ENCODE data around the gene FXR1.

The FXR1 gene

GRCh38 chr3:180888992-180889560, 23.4 kb upstream of the FXR1 start:
- DNase-seq (ENCODE audit: low read depth, low spot score), result no peak
- no peak for TF ChIP-seq POLR2AphosphoS5 (IDR thresholded peaks at IDR 0.05; ENCODE audit: borderline replicate concordance, low read depth, low read length)
- TF ChIP-seq EZH2 (IDR thresholded peaks at IDR 0.05), result no peak
- TF ChIP-seq FOXP2 (optimal IDR thresholded peaks at IDR 0.05; ENCODE audit: control extremely low read depth, extremely low read length, insufficient read depth), result no peak
- peaks cover 4% of the 10 kb centered on the region; the same call in 1 of the 2 replicates for H3K9me3 ChIP-seq (ENCODE audit: low read depth, low read length)
- H3K9ac ChIP-seq (ENCODE audit: insufficient read length), result no peak overlapping the region
- no peak overlapping the region for H3K27ac ChIP-seq
- no peak overlapping the region for H3K4me3 ChIP-seq
- no peaks in the 10 kb centered on the region for H3K36me3 ChIP-seq (ENCODE audit: insufficient read depth, low read length)

GRCh38 chr3:180898572-180898971, 13.9 kb upstream of the FXR1 start:
- no peaks in the 10 kb centered on the region for H3K36me3 ChIP-seq (ENCODE audit: insufficient read depth, low read length)
- H3K9ac ChIP-seq (ENCODE audit: insufficient read length), result no peak overlapping the region
- H3K27ac ChIP-seq, result no peak overlapping the region
- TF ChIP-seq POLR2AphosphoS5 (IDR thresholded peaks at IDR 0.05; ENCODE audit: borderline replicate concordance, low read depth, low read length) (no peak), FOXP2 (optimal IDR thresholded peaks at IDR 0.05; ENCODE audit: control extremely low read depth, extremely low read length, insufficient read depth) (no peak), EZH2 (IDR thresholded peaks at IDR 0.05) (no peak)
- DNase-seq (ENCODE audit: low read depth, low spot score), result no peak
- no peaks in the 10 kb centered on the region for H3K9me3 ChIP-seq (ENCODE audit: low read depth, low read length)
- no peak overlapping the region for H3K4me3 ChIP-seq

GRCh38 chr3:180909369-180910127, 2.9 kb upstream of the FXR1 start:
- H3K9me3 ChIP-seq (ENCODE audit: low read depth, low read length), result peaks cover 5% of the 10 kb centered on the region; the same call in 1 of the 2 replicates
- peaks cover 9% of the 10 kb centered on the region for H3K36me3 ChIP-seq (ENCODE audit: insufficient read depth, low read length)
- peak overlapping the region; percentile 21 for H3K9ac ChIP-seq (ENCODE audit: insufficient read length)
- H3K4me3 ChIP-seq, result peak overlapping the region; percentile 29
- TF ChIP-seq EZH2 (IDR thresholded peaks at IDR 0.05) (no peak), POLR2AphosphoS5 (IDR thresholded peaks at IDR 0.05; ENCODE audit: borderline replicate concordance, low read depth, low read length) (no peak), FOXP2 (optimal IDR thresholded peaks at IDR 0.05; ENCODE audit: control extremely low read depth, extremely low read length, insufficient read depth) (no peak)
- H3K27ac ChIP-seq, result peak overlapping the region; percentile 33; the same call in 1 of the 2 replicates
- DNase-seq (ENCODE audit: low read depth, low spot score), result no peak

GRCh38 chr3:180910823-180911222, 1.6 kb upstream of the FXR1 start:
- no peak for DNase-seq (ENCODE audit: low read depth, low spot score)
- Histone ChIP-seq H3K4me3 (no peak overlapping the region), H3K9me3 (ENCODE audit: low read depth, low read length) (peaks cover 5% of the 10 kb centered on the region; the same call in 1 of the 2 replicates), H3K27ac (no peak overlapping the region), H3K36me3 (ENCODE audit: insufficient read depth, low read length) (peaks cover 22% of the 10 kb centered on the region), H3K9ac (ENCODE audit: insufficient read length) (no peak overlapping the region)
- TF ChIP-seq FOXP2 (optimal IDR thresholded peaks at IDR 0.05; ENCODE audit: control extremely low read depth, extremely low read length, insufficient read depth) (no peak), POLR2AphosphoS5 (IDR thresholded peaks at IDR 0.05; ENCODE audit: borderline replicate concordance, low read depth, low read length) (no peak), EZH2 (IDR thresholded peaks at IDR 0.05) (no peak)

GRCh38 chr3:180911876-180912303, 580 bp upstream of the FXR1 start:
- DNase-seq (ENCODE audit: low read depth, low spot score), result no peak
- TF ChIP-seq POLR2AphosphoS5 (IDR thresholded peaks at IDR 0.05; ENCODE audit: borderline replicate concordance, low read depth, low read length) (no peak), EZH2 (IDR thresholded peaks at IDR 0.05) (no peak), FOXP2 (optimal IDR thresholded peaks at IDR 0.05; ENCODE audit: control extremely low read depth, extremely low read length, insufficient read depth) (no peak)
- Histone ChIP-seq H3K27ac (peak overlapping the region; percentile 11), H3K36me3 (ENCODE audit: insufficient read depth, low read length) (peaks cover 32% of the 10 kb centered on the region), H3K9ac (ENCODE audit: insufficient read length) (peak overlapping the region; percentile 91), H3K4me3 (peak overlapping the region; percentile 82), H3K9me3 (ENCODE audit: low read depth, low read length) (0 out of 2 replicates have a peak, but pooled peaks cover 4% of the 10 kb centered on the region)

- DNase-seq (ENCODE audit: low read depth, low spot score), result no peak
- Histone ChIP-seq H3K9me3 (ENCODE audit: low read depth, low read length) (0 out of 2 replicates have a peak, but pooled peaks cover 4% of the 10 kb centered on the region), H3K4me3 (peak overlapping the region; percentile 82), H3K27ac (peak overlapping the region; percentile 88), H3K9ac (ENCODE audit: insufficient read length) (peak overlapping the region; percentile 91), H3K36me3 (ENCODE audit: insufficient read depth, low read length) (peaks cover 51% of the 10 kb centered on the region)
- TF ChIP-seq FOXP2 (optimal IDR thresholded peaks at IDR 0.05; ENCODE audit: control extremely low read depth, extremely low read length, insufficient read depth) (no peak), POLR2AphosphoS5 (IDR thresholded peaks at IDR 0.05; ENCODE audit: borderline replicate concordance, low read depth, low read length) (no peak), EZH2 (IDR thresholded peaks at IDR 0.05) (no peak)
Measured at GRCh38 chr3:180913581-180914404, 1.3 kb downstream of the FXR1 start.

- H3K9me3 ChIP-seq (ENCODE audit: low read depth, low read length), result 0 out of 2 replicates have a peak, but pooled peaks cover 8% of the 10 kb centered on the region
- H3K27ac ChIP-seq, result no peak overlapping the region
- peaks cover 92% of the 10 kb centered on the region for H3K36me3 ChIP-seq (ENCODE audit: insufficient read depth, low read length)
- H3K4me3 ChIP-seq, result no peak overlapping the region
- DNase-seq (ENCODE audit: low read depth, low spot score), result no peak
- TF ChIP-seq FOXP2 (optimal IDR thresholded peaks at IDR 0.05; ENCODE audit: control extremely low read depth, extremely low read length, insufficient read depth), result no peak
- no peak for TF ChIP-seq POLR2AphosphoS5 (IDR thresholded peaks at IDR 0.05; ENCODE audit: borderline replicate concordance, low read depth, low read length)
- TF ChIP-seq EZH2 (IDR thresholded peaks at IDR 0.05), result no peak
- no peak overlapping the region for H3K9ac ChIP-seq (ENCODE audit: insufficient read length)
Measured at GRCh38 chr3:180918542-180918941, 6.1 kb downstream of the FXR1 start.

GRCh38 chr3:180922242-180922641, 9.8 kb downstream of the FXR1 start:
- Histone ChIP-seq H3K36me3 (ENCODE audit: insufficient read depth, low read length) (peaks cover 90% of the 10 kb centered on the region), H3K9ac (ENCODE audit: insufficient read length) (no peak overlapping the region), H3K9me3 (ENCODE audit: low read depth, low read length) (peaks cover 8% of the 10 kb centered on the region; the same call in 1 of the 2 replicates), H3K27ac (no peak overlapping the region), H3K4me3 (no peak overlapping the region)
- TF ChIP-seq FOXP2 (optimal IDR thresholded peaks at IDR 0.05; ENCODE audit: control extremely low read depth, extremely low read length, insufficient read depth), result no peak
- no peak for TF ChIP-seq POLR2AphosphoS5 (IDR thresholded peaks at IDR 0.05; ENCODE audit: borderline replicate concordance, low read depth, low read length)
- no peak for TF ChIP-seq EZH2 (IDR thresholded peaks at IDR 0.05)
- no peak for DNase-seq (ENCODE audit: low read depth, low spot score)
